GM12878 (cell line): ENCODE results near the gene ERVK3-1. TPM values are rescaled to one million over a fixed set of nuclear protein-coding genes. Genes with fewer than 3 reads are reported as not detected.
A peak's percentile ranks its signal among the peaks of the same experiment; 100 is the strongest.

ENCODE experiments used
- ATAC-seq: fragments of 200-7000 bp; cut with Tn5 transposase; 3 replicates; pipeline ENCODE4 v1.9.1; 2020; ENCODE audit warnings: mild to moderate bottlenecking, moderate library complexity
- Bru-seq: library from RNA; stranded (reverse); fragments of 400-500 nt; gene quantifications from one replicate; lab custom pipeline; 2021; lab: Mats Ljungman, UMichigan
- BruChase-seq, 2 experiments: library from RNA; stranded (reverse); fragments of 400-500 nt; gene quantifications; one replicate each; lab custom pipeline; 2021; lab: Mats Ljungman, UMichigan
- BruUV-seq: library from RNA; stranded (reverse); fragments of 400-500 nt; replicated peaks from 2 replicates; lab custom pipeline; 2021; lab: Mats Ljungman, UMichigan
- CTCF ChIA-PET: fragments of 300-600 bp; sonication (Branson Sonifier 250); formaldehyde crosslinking; extraction: SDS; loops from one replicate; lab custom pipeline; 2021; ENCODE audit warnings: inconsistent platforms; lab: Yijun Ruan, JAX
- POLR2A ChIA-PET: fragments of 350-600 bp; formaldehyde crosslinking; extraction: SDS; loops from one replicate; lab custom pipeline; 2021; ENCODE audit warnings: inconsistent platforms; lab: Charles Lee
- RAD21 ChIA-PET: fragments of 300-600 bp; sonication (Branson Sonifier 250); formaldehyde crosslinking; loops from one replicate; lab custom pipeline; 2023; ENCODE audit warnings: antibody characterized with exemption; ENCODE audit not compliant: unreplicated experiment; lab: Charles Lee
- SMC1A ChIA-PET: fragments of 300-600 bp; sonication (Branson Sonifier 250); formaldehyde crosslinking; loops from one replicate; lab custom pipeline; 2023; ENCODE audit not compliant: unreplicated experiment, uncharacterized antibody; lab: Charles Lee
- DNase-seq: peaks from one replicate; pipeline ENCODE4 v3.0.0-alpha.2; 2011; ENCODE audit warnings: low read depth, low spot score
- FAIRE-seq: peaks from 3 replicates; lab custom pipeline; 2011; peaks lifted over from hg19 to GRCh38; lab: Jason Lieb, UNC
- H2AFZ ChIP-seq: 2 replicates; pipeline ENCODE4 v1.6.0; 2011; ENCODE audit warnings: low read depth, low read length, control low read depth; ENCODE audit not compliant: control insufficient read depth
- H3K27ac ChIP-seq: 2 replicates; pipeline ENCODE4 v1.5.1; 2011; ENCODE audit warnings: control low read depth; ENCODE audit not compliant: control insufficient read depth, insufficient read depth
- H3K27me3 ChIP-seq, 2 experiments: replicated peaks in 1 of 2; 2 replicates each; pipeline versions ENCODE4 v1.6.0 to v1.6.1; 2011; ENCODE audit warnings: low read length in 1 of 2; ENCODE audit not compliant: control insufficient read depth in 2 of 2, insufficient read depth in 2 of 2
- H3K36me3 ChIP-seq, 2 experiments: 2 replicates each; pipeline ENCODE4 v1.5.1; 2011; ENCODE audit warnings: low read length in 1 of 2; ENCODE audit not compliant: control insufficient read depth in 2 of 2, insufficient read depth in 2 of 2
- H3K4me1 ChIP-seq: 2 replicates; pipeline ENCODE4 v1.6.1; 2011; ENCODE audit warnings: mild to moderate bottlenecking, low read length, moderate library complexity, mixed read lengths; ENCODE audit not compliant: control insufficient read depth, insufficient read depth
- H3K4me2 ChIP-seq: 2 replicates; pipeline ENCODE4 v1.6.0; 2011; ENCODE audit warnings: control low read depth; ENCODE audit not compliant: control insufficient read depth, insufficient read depth
- H3K4me3 ChIP-seq: fragments of 200-600 bp; sonication (generic); 2 replicates; pipeline ENCODE4 v1.5.1; 2016
- H3K79me2 ChIP-seq: 2 replicates; pipeline ENCODE4 v1.6.0; 2011; ENCODE audit warnings: low read length; ENCODE audit not compliant: control insufficient read depth, insufficient read depth
- H3K9ac ChIP-seq: 2 replicates; pipeline ENCODE4 v1.8.0; 2011; ENCODE audit warnings: low read length, control low read depth, mixed read lengths; ENCODE audit not compliant: control insufficient read depth, insufficient read depth
- H3K9me3 ChIP-seq: replicated peaks from 3 replicates; pipeline ENCODE4 v1.5.1; 2011; ENCODE audit warnings: mild to moderate bottlenecking, low read length; ENCODE audit not compliant: control insufficient read depth, insufficient read depth
- H4K20me1 ChIP-seq: 2 replicates; pipeline ENCODE4 v1.6.0; 2011; ENCODE audit not compliant: control insufficient read depth, insufficient read depth
- CBX3 ChIP-seq: fragments of 200-600 bp; sonication (generic); IDR thresholded peaks from 2 replicates; pipeline ENCODE4 v1.6.1; 2016; ENCODE audit warnings: low read depth, borderline replicate concordance
- CREB1 ChIP-seq: IDR thresholded peaks from 2 replicates; pipeline ENCODE4 v1.6.1; 2012; ENCODE audit warnings: low read depth, mild to moderate bottlenecking, inconsistent platforms
- USF1 ChIP-seq: IDR thresholded peaks from 2 replicates; pipeline ENCODE4 v1.6.1; 2011; ENCODE audit warnings: borderline replicate concordance, low read depth, mild to moderate bottlenecking, moderate library complexity, mixed read lengths, low read length; ENCODE audit not compliant: insufficient read depth; ENCODE audit errors: extremely low read length
- ZZZ3 ChIP-seq: IDR thresholded peaks from 2 replicates; pipeline ENCODE4 v1.6.1; 2011; ENCODE audit warnings: low read depth; ENCODE audit not compliant: control insufficient read depth, insufficient read length
- WGBS: methylation state at CpG from one replicate; pipeline ENCODE4 v1.1.6; 2016; ENCODE audit warnings: low lambda C conversion rate; ENCODE audit not compliant: insufficient replicate concordance, insufficient coverage; ENCODE audit errors: missing lambda C conversion rate; 5-methylcytosine and 5-hydroxymethylcytosine counted together
- in situ Hi-C: fragments of 300-500 bp; cut with MboI; formaldehyde crosslinking; loops from 9 replicates; pipeline ENCODE4 v1.14.3; 2018; ENCODE audit warnings: mixed read lengths
- intact Hi-C: fragments of 100-400 bp; cut with micrococcal nuclease; formaldehyde crosslinking; loops from one replicate; pipeline ENCODE4 v1.14.2; 2022; ENCODE audit not compliant: unreplicated experiment
- long read RNA-seq, 2 experiments: library from polyadenylated mRNA; unstranded; transcript quantifications; one replicate each; pipeline ENCODE4 v2.0.0, GENCODE V29; 2019 to 2020
- polyA minus RNA-seq, 3 experiments: library from RNA; depleted of rRNA, polyadenylated mRNA; stranded (reverse); fragments of >200 nt; gene quantifications; 2 replicates each; pipeline ENCODE4 v1.2.3, GENCODE V29; 2011
- polyA plus RNA-seq, 11 experiments: library from polyadenylated mRNA; depleted of rRNA in 4 of 11; unstranded in 6 of 11; stranded (reverse) in 5 of 11; fragments of >200 nt; fragmentation: Nextera tagmentation in 4 of 11; fragmentation: Illumina TruSeq in 1 of 11; extraction: Ambion mirVana in 4 of 11; extraction: Trizol in 1 of 11; gene quantifications; 1 replicate in 1 of 11; 2 replicates in 10 of 11; pipeline versions ENCODE4 v1.2.1 to v1.2.3, GENCODE V29; 2011 to 2016; ENCODE audit warnings: inconsistent platforms in 2 of 11, missing spikeins in 2 of 11, low read depth in 1 of 11
- total RNA-seq, 4 experiments: library from RNA; depleted of rRNA in 3 of 4; stranded (reverse); fragments of >200 nt in 3 of 4; fragmentation: Illumina TruSeq in 1 of 4; extraction: Trizol in 1 of 4; gene quantifications; 2 replicates each; pipeline versions ENCODE4 v1.2.1 to v1.2.3, GENCODE V29; 2013 to 2021
- TF ChIP-seq, protein P1 (sequence below): fragments of 450-650 bp; IDR thresholded peaks from 2 replicates; pipeline ENCODE4 v1.6.1; 2017; ENCODE audit warnings: mild to moderate bottlenecking, moderate library complexity

Gene ERVK3-1, protein sequence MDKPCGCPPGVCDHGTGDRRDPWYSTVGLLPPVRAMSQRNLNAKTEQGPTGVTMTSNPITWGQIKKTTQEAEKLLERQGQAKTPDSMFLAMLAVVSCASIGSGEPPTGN
- 161 and 168 TPM in 2 replicates for total RNA-seq (2013; cell fraction: nucleolus; rRNA removed)
- total RNA-seq (2014; rRNA removed): 60.1 and 68.6 TPM in 2 replicates
- total RNA-seq (2014; rRNA removed; fragmentation: Illumina TruSeq; extraction: Trizol): 85.3 and 90.8 TPM in 2 replicates
- total RNA-seq (2021): 55.0 and 59.3 TPM in 2 replicates
- polyA plus RNA-seq (2011; ENCODE audit: low read depth): 37.0 TPM
- polyA plus RNA-seq (2011; rRNA removed): 85.6 and 90.3 TPM in 2 replicates
- polyA plus RNA-seq (2011; cell fraction: cytosol; rRNA removed): 54.1 and 54.5 TPM in 2 replicates
- polyA plus RNA-seq (2011; cell fraction: nucleus; rRNA removed): 246 and 281 TPM in 2 replicates
- polyA plus RNA-seq (2012): 39.9 and 53.8 TPM in 2 replicates
- 101 and 105 TPM in 2 replicates for polyA plus RNA-seq (2014; fragmentation: Illumina TruSeq; extraction: Trizol)
- 100 to 1,000 TPM; 150 to 172 TPM for polyA plus RNA-seq (2014; fragmentation: Nextera tagmentation; extraction: Ambion mirVana)
- 80.0 and 85.6 TPM in 2 replicates for polyA plus RNA-seq (2014; rRNA removed)
- 100 to 1,000 TPM; 110 to 113 TPM for polyA plus RNA-seq (2016; fragmentation: Nextera tagmentation; extraction: Ambion mirVana)
- 44.8 and 46.9 TPM in 2 replicates for polyA minus RNA-seq (2011; rRNA and poly(A)+ RNA removed)
- 9.9 and 12.8 TPM in 2 replicates for polyA minus RNA-seq (2011; cell fraction: cytosol; rRNA and poly(A)+ RNA removed)
- polyA minus RNA-seq (2011; cell fraction: nucleus; rRNA and poly(A)+ RNA removed): 96.8 and 129 TPM in 2 replicates
- percentile 73 among the genes with signal in this experiment for Bru-seq, nascent RNA
- BruChase-seq, experiment 1, labeled RNA remaining after a 6-hour chase: percentile 70 among the genes with signal in this experiment
- percentile 75 among the genes with signal in this experiment for BruChase-seq, experiment 2, labeled RNA remaining after a 2-hour chase
- long read RNA-seq, experiment 1, transcript ERVK3-1-201 (4 exons, 1,469 nt): major isoform, 61 of 72 reads
- long read RNA-seq, experiment 1, partial matches to known transcripts: 3 of 72 reads
- long read RNA-seq, experiment 1, other reads (novel, unspliced or antisense): 2 of 72 reads
- long read RNA-seq, experiment 2, transcript ERVK3-1-203 (2 exons, 616 nt): minor isoform, 17 of 310 reads
- long read RNA-seq, experiment 2, transcript ERVK3-1-202 (4 exons, 922 nt): minor isoform, 6 of 310 reads
- long read RNA-seq, experiment 2, transcript ERVK3-1-201 (4 exons, 1,469 nt): major isoform, 238 of 310 reads
- long read RNA-seq, experiment 2, transcript ERVK3-1-204 (2 exons, 3,889 nt): minor isoform, 19 of 310 reads
- long read RNA-seq, experiment 2, partial matches to known transcripts: 9 of 310 reads
- long read RNA-seq, experiment 2, other reads (novel, unspliced or antisense): 21 of 310 reads

DNA sequence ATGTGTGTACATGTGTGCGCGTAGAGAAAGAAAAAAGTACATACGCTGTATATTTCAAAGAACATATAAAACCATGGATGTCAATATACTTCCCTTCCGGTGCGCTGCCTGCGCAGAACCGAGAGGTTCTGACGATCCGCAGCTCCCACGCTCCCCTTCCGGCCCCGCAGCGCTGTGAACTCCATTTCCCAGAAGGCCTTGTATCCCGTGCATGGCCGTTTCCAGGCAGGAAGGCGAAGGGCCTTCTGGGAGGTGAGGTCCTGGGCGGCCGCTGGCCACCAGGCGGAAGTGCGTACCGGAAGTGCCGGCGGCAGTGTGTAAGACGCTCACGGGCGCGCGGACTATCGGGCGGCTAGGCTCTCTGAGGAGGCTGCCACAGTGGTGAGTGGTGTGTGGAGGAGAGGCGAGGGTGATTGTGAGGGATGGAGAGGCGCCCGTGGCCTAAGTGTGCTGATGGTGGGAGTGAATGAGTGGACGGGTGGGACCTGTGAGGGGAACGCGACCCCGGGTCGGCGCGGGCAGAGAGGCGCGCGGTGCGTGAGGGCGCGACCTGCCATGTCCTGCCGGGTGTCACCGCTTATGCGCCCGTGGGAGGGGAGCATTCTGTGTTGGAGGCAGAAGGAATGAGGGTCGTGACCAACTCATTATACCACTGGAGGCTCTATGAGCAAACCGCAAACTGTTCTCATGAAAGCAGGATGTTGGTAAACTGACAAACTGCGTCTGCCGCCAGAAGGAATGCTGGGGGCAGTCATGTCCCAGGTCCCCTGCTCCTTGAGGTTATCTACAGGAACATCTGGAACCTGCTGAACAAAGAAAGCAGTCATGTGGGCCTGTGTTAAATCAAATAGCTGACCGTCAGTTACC is at the start of gene ERVK3-1:
Gene ERVK3-1, plus strand, starts transcription at position 313 of the 867 bp plus-strand sequence. CDS start 6,792 bp downstream, outside the sequence.
- H3K36me3 ChIP-seq: peaks cover 0 to 22% of the 10 kb centered on the region in 2 experiments; a peak in 3 of 4 replicates
- H4K20me1 ChIP-seq: no peaks in the 10 kb centered on the region
- peak within 1 kb of the TSS; percentile 73 for H3K9ac ChIP-seq
- ATAC-seq (peak; percentile 98), FAIRE-seq (peak; percentile 99), DNase-seq (peak; percentile 91)
- ChIA-PET RAD21 (interaction anchor here (0.5 to 1.5 kb wide), 3 partner anchors 18 to 1022 kb away, joined by 3 to 6 read pairs (median 4); partner anchors contain the start of gene ZSCAN22), CTCF (interaction anchor here (1.1 kb wide), 1 partner anchor 76 kb away, joined by 3 read pairs; the partner anchor contains the start of gene ZNF544), SMC1A (interaction anchor here (1.0 to 1.8 kb wide), 4 partner anchors 8 to 59 kb away, joined by 3 to 5 read pairs (median 4); no protein-coding TSS in a partner anchor), POLR2A (interaction anchor here (0.7 to 2.0 kb wide), 6 partner anchors 8 to 158 kb away, joined by 3 to 7 read pairs (median 4); partner anchors contain the start of genes ZNF544 and ZSCAN22)
- peaks cover 2% of the 10 kb centered on the region; the same call in 1 of the 3 replicates for H3K9me3 ChIP-seq
- 1% methylated on average over 55 of the region's 55 CpGs for WGBS
- peaks cover 24% of the 10 kb centered on the region for H3K79me2 ChIP-seq
- no peaks in the 10 kb centered on the region for H3K27me3 ChIP-seq
- no TSS peak for BruUV-seq
- H2AFZ ChIP-seq: peak within 1 kb of the TSS; percentile 93
- H3K27ac ChIP-seq: peak within 1 kb of the TSS; percentile 92
- 0 out of 2 replicates have a peak, but pooled peaks cover 3% of the 10 kb centered on the region for H3K4me1 ChIP-seq
- intact Hi-C loops (loop anchor here (2.0 to 10.0 kb wide), 2 partner anchors 22 to 80 kb away; partner anchors contain the start of genes ZNF544 and ZSCAN22), in situ Hi-C loops (no loop called here)
- H3K4me2 ChIP-seq: peak within 1 kb of the TSS; percentile 84
- H3K4me3 ChIP-seq: peak within 1 kb of the TSS; percentile 97
- TF ChIP-seq CBX3 (no peak), ZZZ3 (no peak), USF1 (no peak), CREB1 (peak; percentile 93)
- TF ChIP-seq, protein P1, sequence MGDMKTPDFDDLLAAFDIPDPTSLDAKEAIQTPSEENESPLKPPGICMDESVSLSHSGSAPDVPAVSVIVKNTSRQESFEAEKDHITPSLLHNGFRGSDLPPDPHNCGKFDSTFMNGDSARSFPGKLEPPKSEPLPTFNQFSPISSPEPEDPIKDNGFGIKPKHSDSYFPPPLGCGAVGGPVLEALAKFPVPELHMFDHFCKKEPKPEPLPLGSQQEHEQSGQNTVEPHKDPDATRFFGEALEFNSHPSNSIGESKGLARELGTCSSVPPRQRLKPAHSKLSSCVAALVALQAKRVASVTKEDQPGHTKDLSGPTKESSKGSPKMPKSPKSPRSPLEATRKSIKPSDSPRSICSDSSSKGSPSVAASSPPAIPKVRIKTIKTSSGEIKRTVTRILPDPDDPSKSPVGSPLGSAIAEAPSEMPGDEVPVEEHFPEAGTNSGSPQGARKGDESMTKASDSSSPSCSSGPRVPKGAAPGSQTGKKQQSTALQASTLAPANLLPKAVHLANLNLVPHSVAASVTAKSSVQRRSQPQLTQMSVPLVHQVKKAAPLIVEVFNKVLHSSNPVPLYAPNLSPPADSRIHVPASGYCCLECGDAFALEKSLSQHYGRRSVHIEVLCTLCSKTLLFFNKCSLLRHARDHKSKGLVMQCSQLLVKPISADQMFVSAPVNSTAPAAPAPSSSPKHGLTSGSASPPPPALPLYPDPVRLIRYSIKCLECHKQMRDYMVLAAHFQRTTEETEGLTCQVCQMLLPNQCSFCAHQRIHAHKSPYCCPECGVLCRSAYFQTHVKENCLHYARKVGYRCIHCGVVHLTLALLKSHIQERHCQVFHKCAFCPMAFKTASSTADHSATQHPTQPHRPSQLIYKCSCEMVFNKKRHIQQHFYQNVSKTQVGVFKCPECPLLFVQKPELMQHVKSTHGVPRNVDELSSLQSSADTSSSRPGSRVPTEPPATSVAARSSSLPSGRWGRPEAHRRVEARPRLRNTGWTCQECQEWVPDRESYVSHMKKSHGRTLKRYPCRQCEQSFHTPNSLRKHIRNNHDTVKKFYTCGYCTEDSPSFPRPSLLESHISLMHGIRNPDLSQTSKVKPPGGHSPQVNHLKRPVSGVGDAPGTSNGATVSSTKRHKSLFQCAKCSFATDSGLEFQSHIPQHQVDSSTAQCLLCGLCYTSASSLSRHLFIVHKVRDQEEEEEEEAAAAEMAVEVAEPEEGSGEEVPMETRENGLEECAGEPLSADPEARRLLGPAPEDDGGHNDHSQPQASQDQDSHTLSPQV: no peak
